ENCODE data around the gene SLC38A8.

The SLC38A8 gene

DNA sequence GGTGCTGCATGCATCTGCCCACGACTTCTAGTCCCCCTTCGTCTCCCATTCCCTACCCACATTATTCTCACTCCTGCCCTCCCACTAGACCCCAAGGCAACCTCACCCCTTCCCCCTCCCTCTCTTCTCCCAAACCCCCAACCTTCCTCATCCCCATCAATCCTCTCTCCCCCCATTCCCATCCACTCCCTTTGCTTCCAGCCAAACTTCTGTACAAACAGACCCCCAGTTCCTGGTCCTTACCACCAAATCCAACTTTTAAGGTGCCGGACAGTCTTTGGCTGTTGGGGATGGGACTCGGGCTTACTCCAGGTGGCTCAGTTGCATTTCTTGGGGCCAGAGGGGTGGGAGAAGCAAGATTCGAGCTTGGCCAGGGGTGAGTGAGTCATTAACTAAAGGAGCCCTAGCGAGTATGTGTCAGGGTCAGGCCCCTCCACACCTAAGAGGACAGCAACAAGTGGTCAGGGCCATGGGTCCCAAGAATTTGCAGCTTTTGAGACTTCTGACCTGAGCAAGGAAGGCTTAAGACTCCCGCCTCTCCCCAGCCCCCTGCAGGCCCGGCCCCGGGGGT is at the start of gene SLC38A8:
SLC38A8 (minus strand) TSS at position 488 of the 571 bp plus-strand sequence. CDS start 638 bp downstream, outside the sequence.
- no peak for DNase-seq (ENCODE audit: low read depth)

DNA sequence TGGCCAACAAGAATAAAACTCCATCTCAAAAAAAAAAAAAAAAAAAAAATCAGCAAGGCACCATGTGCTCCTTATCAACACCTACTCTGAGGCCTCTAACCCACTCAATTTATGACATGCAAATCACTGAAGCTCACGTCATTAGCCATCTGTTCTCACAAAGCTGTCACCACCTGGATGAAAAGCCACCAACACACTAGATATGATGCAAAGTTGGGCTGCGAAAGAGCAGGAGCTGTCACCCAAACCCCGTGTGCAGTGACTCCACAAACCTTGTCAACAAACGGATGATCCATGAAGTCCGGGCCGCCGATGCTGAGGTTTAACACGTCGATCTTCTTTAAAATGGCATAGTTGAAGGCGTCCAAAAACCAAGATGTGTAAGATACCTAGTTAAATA is 48.9 kb upstream of the SLC38A8 start:
- DNase-seq (ENCODE audit: low read depth): no peak

DNA sequence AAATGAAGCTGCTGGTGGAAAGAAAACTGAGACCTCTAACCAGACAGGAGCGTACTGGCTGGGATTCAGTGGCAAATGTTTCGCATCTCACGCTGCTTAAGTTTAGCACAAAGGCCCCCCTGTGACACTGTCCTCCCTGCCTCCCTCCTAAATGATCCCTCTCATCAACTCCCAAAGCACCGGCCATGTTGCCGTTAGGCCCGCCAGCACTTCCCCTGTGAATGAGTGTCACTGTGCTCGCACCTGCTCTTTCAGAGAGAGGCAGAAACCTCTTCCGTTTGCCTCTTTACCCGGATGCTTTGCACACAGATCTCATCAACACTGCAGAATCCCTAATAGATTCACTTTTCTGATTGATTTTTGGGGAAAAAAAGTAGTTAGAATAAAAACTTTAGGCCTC is 47.6 kb upstream of the SLC38A8 start:
- no peak for DNase-seq (ENCODE audit: low read depth)

DNA sequence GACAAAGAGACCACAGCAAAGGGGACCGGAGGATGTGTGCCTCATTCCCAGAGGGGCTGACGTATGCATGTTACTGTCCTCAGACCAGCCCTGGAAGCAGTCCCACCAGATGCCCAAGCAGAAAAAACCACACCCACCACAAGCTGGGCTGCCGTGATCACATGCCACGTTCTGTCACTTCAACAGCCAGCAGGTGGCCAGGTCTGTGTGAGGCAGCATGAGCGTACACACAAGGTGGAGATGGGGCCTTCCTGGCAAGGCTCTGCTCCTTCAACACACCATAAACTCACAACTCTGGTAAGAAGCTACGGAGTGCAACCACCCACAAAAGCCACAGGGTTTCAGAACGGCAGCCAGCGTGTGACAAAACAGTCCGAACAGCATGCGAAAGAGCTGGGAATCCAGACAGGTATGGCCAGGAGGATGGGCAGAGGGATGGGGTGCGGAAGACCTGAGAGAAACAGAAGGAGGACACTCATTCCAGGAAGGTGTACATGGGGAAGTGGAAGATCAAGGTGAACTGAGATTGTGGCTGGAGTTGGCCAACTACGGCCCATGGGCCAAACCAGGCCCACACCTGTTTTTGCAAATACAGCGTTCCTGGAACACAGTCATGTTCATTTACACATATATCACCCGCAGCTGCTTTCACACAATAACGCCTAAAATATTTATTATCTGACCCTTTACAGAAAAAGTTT is 46.2 kb upstream of the SLC38A8 start:
- no peak for DNase-seq (ENCODE audit: low read depth)

DNA sequence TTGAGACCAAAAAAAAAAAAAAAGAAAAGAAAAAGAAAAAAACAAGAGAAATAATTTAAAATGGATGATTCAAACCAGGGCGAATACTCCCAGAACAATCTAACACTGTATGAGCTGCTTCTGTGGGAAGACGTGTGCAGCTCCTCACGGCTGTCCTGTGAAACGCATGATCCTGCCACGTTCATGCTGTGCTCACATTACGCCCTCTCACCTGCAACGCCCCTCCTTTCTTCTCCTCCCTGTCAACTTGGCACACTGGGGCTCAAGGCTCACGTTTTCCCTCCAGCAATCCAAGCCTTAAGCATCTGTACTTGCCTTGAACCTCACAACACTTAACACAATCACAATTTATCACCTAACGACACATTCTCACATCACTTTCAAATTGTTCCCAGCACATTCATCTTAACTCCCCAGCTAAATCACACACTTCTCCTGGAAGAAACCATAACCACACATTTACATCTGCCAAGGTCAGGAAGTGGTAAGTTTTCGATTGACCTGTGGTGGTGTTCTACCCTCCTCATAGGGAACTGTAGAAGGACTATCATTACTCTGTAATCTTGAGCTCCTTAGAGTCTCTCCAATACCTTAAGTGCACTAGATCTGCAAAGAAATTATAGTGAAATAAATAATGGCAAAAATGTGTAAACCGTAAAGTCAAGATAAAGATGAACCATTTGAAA is 45.0 kb upstream of the SLC38A8 start:
- no peak for DNase-seq (ENCODE audit: low read depth)

DNA sequence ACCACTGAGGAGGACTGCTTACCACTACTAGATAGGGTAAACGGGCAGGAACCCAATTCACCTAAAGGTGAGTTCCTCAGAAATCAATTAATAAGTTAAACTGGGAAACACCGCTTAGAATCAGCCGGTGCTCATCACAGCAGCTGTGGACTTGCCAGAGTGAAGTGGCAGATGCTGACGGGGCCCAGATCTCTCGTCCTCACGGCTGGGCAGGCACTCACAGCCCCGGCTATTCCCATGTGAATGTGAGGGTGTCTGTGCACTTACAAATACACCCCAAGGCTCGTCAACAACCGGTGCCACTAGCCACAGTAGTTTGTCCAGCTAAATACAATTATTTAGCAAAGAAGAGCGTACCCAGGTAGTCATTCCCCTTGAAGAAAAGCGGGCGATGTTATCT is 44.4 kb upstream of the SLC38A8 start:
- DNase-seq (ENCODE audit: low read depth): no peak

DNA sequence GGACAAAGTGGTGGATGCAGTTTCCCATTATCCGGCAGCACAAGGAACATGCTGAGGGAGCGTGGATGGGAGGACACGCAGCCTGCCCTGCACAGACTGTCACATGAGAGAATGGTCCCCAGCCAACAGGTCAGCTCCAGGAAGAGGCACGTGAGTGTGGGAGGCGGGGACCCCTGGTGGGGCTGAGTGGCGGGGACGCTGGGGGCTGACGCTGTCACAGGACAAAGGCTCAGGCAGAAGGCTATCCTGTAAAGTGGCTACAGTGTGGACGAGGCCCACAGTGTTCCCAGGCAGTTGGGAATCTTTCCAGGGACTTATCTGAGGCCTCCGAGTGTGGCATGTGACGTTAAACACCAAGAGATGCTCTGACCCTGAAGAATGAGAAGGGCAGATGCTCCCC is 43.7 kb upstream of the SLC38A8 start:
- no peak for DNase-seq (ENCODE audit: low read depth)

DNA sequence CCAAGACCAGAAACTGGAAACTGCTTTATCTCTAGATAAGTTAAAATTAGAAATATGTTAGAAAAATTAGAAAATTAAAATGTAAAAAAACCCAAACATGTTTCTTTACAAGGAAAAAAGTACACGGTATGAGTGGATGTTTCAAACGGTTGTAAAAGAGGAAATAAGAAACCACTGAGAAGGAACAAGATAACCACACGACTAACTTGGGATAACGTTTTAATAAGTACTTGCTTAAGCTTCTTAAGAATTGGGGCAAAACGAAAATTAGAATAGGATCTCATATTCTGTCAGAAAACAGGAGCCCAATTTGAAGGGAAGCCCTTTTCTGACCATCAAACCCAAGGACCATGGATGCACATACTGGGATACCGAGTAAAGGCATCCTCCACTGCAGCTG is 43.2 kb upstream of the SLC38A8 start:
- DNase-seq (ENCODE audit: low read depth): no peak

DNA sequence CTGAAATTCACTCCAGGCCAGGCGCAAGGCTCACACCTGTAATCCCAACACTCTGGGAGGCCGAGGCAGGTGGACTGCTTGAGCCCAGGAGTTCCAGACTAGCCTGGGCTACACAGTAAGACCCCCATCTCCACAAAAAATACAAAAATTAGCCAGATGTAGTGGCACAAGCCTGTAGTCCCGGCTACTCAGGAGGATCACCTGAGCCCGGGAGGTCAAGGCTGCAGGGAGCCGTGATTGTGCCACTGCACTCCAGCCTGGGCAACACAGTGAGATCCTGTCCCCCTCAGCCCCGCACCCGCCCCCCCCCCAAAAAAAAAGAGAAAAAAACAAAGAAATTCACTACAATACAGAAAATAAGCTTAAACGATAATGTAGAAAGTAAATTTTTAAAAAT is 42.7 kb upstream of the SLC38A8 start:
- DNase-seq (ENCODE audit: low read depth): no peak

DNA sequence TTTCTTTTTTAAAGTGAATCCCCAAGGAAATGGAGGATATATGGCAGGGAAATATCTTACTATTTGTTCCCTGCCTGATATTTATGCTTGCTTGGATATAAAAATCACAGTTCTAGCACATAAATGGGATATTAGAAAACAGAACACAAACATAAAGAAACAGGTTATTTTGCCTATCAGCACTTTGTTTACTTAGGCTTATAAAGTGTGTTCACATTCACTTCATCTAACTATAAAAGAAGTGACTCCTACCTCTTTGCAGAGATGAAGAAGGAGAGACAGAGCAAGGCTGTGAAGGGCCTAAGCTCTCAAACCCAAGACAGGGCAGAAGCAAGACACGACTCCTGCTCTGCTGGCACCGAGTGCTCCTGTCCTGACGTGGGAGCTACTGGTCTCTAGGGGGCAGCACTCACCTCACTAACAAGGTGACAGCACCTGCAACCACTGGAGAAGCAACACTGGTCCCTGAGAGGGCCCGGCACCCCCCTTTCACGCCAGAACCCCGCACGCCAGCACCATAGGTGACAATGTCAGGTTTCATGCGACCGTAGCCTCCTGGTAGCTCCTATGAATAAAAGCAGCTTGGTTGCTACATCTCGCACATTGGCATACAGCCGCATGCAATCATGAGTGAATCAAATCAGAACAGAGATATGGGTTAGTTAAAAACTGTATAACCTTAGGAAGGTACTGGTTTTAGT is 42.1 kb upstream of the SLC38A8 start:
- DNase-seq (ENCODE audit: low read depth): peak; percentile 61

DNA sequence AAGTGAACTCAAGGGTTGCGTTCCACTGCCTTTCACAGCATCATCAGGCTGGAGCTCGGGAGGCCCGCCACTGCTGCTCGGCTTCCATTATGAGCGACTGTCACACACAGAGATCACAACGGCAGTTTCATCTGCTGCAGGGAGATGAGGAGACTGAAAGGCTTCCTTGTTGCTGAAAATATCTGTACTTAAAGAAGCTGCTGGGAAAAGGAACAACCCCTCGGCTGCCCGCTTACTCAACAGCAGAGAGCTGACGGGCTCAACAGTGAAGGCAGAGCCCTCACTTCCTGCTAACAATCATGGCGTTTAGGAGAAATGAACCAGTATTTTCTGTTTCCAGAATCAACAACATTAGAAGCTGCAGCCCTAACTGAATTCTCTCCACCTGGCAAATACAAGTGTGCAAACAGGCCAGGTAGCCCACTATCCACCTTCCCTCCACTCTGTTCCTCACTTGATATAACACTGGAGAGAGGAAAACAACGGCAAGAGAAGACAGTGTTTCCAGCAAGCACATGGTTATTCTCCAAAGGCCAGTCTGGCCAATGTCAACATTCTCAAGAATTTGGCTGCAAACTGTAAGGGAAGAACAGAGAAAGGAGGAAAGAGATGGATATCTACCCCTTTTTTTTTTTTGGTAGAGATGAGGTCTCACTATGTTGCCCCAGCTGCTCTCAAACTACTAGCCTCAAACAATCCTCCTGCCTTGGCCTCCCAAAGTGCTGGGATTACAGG is 40.4 kb upstream of the SLC38A8 start:
- no peak for DNase-seq (ENCODE audit: low read depth)

DNA sequence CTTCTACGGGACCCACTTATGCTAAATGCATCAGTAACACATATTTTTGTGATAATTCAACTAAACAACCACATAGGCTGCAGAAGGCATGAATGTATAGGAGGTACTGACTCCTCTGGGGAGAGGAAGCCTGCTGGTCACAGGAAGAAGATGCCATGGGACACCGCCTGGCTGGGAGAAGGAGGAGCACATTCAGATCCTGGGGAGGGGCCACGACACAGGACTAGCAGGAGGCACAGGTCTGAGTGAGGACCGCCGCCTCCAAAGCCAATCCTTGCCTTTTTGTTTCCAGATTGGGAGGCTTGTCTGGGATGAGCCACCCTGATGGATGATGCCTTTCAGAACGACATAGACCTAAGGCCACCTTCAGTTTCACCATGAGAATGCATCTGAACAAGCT is 39.5 kb upstream of the SLC38A8 start:
- DNase-seq (ENCODE audit: low read depth): no peak

DNA sequence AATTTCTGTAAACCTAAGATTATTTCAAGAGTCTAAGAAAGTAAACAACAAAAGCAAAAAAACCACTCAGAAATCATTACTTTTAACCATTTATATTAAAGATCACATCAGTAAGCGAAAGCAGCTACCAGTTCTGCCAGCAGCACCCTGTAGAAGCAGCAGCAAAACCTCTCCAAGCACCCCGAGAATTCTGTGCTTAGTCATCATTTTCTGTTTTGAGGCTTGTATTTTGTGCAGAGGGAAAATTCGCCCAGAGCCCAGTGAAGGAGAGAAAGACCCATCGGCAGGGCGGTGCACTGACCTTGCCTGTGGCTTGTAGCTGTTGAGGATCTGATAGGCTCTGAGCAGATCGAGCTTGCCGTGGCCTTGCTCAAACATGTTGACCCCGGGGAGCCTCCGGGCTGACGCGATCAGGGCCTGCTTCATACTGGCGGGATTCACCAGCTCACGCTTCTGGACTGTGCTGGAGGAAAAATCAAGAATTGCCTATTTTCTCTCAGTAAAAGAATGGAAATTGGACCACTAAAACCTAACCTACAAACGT is 38.9 kb upstream of the SLC38A8 start:
- no peak for DNase-seq (ENCODE audit: low read depth)

DNA sequence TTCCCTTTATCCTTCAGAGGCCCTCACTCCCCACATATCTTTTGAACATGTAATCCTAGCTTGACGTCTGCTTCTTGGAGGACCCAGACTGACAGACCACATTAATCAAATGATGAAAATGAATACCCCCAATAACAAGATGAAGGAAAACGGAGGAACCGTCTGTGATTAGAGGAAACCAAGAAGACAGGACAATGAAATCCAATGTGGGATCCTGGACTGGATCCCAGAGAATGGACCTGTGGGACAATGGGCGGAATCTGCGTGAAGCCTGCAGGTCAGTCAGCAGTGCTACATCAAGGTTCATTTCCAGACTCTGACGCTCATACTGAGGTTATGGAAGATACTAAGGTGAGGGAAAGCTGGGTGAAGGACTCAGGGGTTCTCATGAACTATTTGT is 38.2 kb upstream of the SLC38A8 start:
- peak; percentile 23 for DNase-seq (ENCODE audit: low read depth)

DNA sequence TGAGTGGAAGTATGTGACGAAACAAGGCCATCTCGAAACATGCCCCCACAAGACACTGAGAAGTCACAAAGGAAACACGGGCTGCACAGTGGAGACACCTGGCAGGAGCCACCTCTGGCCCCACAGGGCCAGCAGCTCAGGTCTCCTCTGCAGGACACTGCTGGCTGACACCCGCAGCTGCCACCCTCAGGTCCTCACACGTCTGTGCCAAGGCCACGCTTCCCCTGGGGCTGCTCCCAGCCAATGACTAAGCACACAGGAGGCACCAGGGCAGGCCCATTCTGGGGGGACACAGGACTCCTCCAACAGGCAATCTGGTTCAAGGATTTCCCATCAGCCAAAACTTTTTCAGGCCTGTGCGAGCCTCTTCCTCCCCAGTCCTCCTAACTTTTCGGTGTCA is 37.8 kb upstream of the SLC38A8 start:
- DNase-seq (ENCODE audit: low read depth): no peak

DNA sequence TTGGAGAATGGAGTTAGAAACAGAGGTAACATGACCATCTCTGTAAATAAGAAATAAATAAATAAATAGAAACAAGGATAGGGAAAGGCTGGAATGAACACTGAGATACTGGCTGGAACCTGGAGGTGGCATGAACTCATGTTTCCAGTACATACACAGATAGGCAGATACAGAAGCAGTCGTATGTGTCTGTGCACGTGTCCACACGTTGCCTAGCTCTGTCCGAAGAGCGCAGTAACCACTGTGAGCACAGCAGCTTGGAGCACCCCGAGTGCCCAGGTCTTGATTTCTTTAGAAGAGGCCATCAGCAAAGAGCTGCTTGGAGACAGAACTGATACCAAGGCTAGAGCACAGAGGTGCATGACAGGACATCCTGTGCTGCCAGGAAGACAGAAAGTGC is 37.1 kb upstream of the SLC38A8 start:
- no peak for DNase-seq (ENCODE audit: low read depth)

DNA sequence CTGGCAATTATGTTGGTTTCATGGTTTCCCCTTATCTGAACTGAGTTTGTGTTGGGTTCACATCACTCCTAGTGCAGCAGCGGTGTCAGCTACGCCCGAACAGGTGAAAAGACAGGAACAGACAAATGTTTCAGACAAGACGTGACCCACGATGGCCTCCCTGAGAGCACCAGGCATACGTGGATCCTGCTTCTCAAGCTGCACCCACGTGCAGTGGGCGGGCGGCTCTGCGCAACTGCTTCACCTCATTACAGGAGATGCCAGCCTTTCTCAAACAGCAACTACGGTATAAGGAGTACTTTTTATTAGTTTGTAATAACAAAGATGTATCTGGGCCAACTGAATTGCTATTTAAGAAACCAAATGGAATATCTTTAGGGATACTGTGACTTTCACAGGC is 32.8 kb upstream of the SLC38A8 start:
- no peak for DNase-seq (ENCODE audit: low read depth)

DNA sequence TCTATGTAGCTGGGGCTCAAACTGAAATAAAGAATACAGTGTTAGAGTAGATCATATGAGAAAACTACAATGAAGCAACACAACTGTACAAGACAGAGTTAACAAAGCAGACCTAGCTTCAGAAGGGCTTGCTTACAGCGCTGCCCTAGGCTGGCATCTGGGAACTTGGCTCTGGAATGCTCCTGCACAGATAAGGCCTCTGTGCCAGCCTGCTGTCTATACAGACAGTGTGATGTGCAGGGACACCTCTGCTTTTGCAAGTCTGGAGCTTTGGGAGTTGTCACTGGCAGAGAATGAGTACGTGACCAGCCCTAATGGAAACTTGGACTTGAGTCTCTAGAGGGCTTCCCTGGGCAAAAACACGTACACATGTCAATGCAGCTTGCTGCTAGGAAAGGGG is 32.1 kb upstream of the SLC38A8 start:
- no peak for DNase-seq (ENCODE audit: low read depth)

DNA sequence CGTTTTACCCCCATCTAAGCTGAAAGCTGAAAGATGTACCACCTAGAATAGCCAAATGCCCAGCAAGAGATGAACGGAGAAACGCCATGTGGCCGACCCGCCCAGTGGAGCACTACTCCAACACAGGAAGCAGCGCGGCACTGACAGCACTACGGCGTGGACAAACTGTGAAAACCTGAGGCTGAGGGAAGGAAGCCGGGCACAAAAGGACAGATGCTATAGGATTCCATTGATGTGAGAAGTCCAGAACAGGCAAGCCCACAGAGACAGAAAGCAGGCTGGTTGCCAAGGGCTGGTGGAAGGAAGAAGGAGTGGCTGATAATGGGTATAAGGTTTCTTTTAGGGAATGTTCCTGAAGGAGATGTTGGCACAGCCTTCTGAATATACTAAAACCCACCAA is 29.4 kb upstream of the SLC38A8 start:
- peak; percentile 13 for DNase-seq (ENCODE audit: low read depth)

DNA sequence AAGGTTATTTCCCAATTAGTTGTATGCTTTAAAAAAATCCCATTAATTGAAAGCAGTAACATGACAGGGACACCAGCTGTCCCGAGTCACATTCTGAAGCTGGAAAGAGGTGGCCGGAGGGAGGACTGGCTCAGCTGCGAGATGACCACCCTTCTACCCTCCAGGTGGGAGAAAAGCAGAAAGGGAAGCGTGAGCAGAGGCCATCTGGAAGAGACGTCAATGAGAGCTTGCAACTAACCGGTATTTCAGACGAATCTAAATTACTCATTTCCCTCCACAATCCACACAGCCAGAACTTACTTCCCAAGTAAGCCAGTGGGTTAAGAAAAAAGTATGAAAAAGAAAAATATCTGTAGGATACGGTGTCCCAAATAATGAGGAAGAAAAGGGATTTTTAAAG is 28.5 kb upstream of the SLC38A8 start:
- DNase-seq (ENCODE audit: low read depth): no peak

DNA sequence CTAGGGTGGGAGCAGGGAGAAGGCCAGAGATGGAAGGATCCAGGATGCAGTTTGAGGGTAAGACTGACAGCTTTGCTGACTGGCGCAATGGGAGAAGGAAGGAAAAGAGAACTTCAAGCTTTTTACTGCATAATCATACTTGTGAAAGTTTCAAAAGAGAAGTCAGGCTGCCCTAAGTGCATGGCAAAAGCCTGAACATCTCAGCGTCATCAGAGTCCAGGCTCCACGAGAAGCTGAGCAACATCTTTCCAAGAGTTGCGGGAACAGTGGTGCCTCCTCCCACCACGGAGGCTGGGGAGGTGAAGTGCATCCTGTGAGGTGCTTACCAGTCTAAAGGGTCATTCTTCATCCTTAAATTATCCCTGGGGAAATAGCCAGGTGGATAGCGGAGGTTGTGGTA is 26.9 kb upstream of the SLC38A8 start:
- no peak for DNase-seq (ENCODE audit: low read depth)
